WTC11 (cell line): ENCODE data around the gene NFAT5. TPM values are rescaled to one million over a fixed set of nuclear protein-coding genes. Genes with fewer than 3 reads are reported as not detected.
"Not testable (repeated sequence)": the region's sequence is repeated elsewhere in the genome, so short reads cannot be mapped to it uniquely, and the experiment has no call there.

Source experiments
- ATAC-seq: fragments of 200-7000 bp; cut with Tn5 transposase; 2 replicates; pipeline ENCODE4 v1.10.0; 2021; ENCODE audit warnings: mild to moderate bottlenecking, moderate library complexity
- CTCF ChIA-PET: fragments of 300-600 bp; sonication (Branson Sonifier 250); formaldehyde crosslinking; loops from one replicate; lab custom pipeline; 2021; ENCODE audit warnings: antibody characterized with exemption; lab: Charles Lee
- POLR2A ChIA-PET: fragments of 350-600 bp; sonication (Branson Sonifier 250); formaldehyde crosslinking; loops from one replicate; lab custom pipeline; 2021; ENCODE audit warnings: antibody characterized with exemption; lab: Charles Lee
- DNase-seq: peaks from one replicate; pipeline ENCODE4 v3.0.0; 2021; ENCODE audit warnings: low spot score
- H3K27ac Mint-ChIP-seq: 2 replicates; pipeline ENCODE4 v1.8.0; 2021; ENCODE audit warnings: mixed read lengths
- H3K27me3 Mint-ChIP-seq: 2 replicates; pipeline ENCODE4 v1.8.0; 2021; ENCODE audit warnings: low read depth, mild to moderate bottlenecking, moderate library complexity, mixed read lengths
- H3K36me3 Mint-ChIP-seq: 2 replicates; pipeline ENCODE4 v1.8.0; 2021; ENCODE audit warnings: mixed read lengths
- H3K4me1 Mint-ChIP-seq: 2 replicates; pipeline ENCODE4 v1.8.0; 2022; ENCODE audit warnings: mixed read lengths
- H3K4me3 Mint-ChIP-seq: 2 replicates; pipeline ENCODE4 v1.8.0; 2021; ENCODE audit warnings: mild to moderate bottlenecking, moderate library complexity, mixed read lengths
- H3K9me3 Mint-ChIP-seq: 2 replicates; pipeline ENCODE4 v1.8.0; 2021; ENCODE audit warnings: mixed read lengths
- CREB1 ChIP-seq: sonication (generic); formaldehyde crosslinking; IDR thresholded peaks from 2 replicates; pipeline ENCODE4 v1.8.0; 2023; ENCODE audit warnings: mild to moderate bottlenecking, missing genetic modification reagents
- ETV6 ChIP-seq: sonication (generic); formaldehyde crosslinking; IDR thresholded peaks from 2 replicates; pipeline ENCODE4 v1.8.1; 2022; ENCODE audit warnings: mild to moderate bottlenecking, missing genetic modification reagents
- FOXK1 ChIP-seq: sonication (generic); formaldehyde crosslinking; IDR thresholded peaks from 2 replicates; pipeline ENCODE4 v1.8.0; 2022; ENCODE audit warnings: mild to moderate bottlenecking, moderate library complexity, missing genetic modification reagents
- JAZF1 ChIP-seq: fragments of 250-450 bp; sonication (Bioruptor Pico); IDR thresholded peaks from 2 replicates; pipeline ENCODE4 v1.9.0; 2021; ENCODE audit warnings: moderate library complexity, mild to moderate bottlenecking, inconsistent platforms
- NFATC4 ChIP-seq: fragments of 250-450 bp; sonication (Bioruptor Pico); IDR thresholded peaks from 2 replicates; pipeline ENCODE4 v1.9.0; 2021; ENCODE audit warnings: mild to moderate bottlenecking
- RELA ChIP-seq: sonication (generic); formaldehyde crosslinking; IDR thresholded peaks from 2 replicates; pipeline ENCODE4 v1.8.1; 2022; ENCODE audit warnings: missing genetic modification reagents, mild to moderate bottlenecking, borderline replicate concordance
- SMAD4 ChIP-seq: sonication (generic); formaldehyde crosslinking; IDR thresholded peaks from 2 replicates; pipeline ENCODE4 v1.8.0; 2022; ENCODE audit warnings: mild to moderate bottlenecking, missing genetic modification reagents
- TEAD4 ChIP-seq: sonication (generic); formaldehyde crosslinking; IDR thresholded peaks from 2 replicates; pipeline ENCODE4 v1.8.0; 2022; ENCODE audit warnings: mild to moderate bottlenecking, missing genetic modification reagents
- ZBTB21 ChIP-seq: sonication (generic); formaldehyde crosslinking; IDR thresholded peaks from 2 replicates; pipeline ENCODE4 v1.8.1; 2023; ENCODE audit warnings: mild to moderate bottlenecking, missing genetic modification reagents, borderline replicate concordance
- ZNF138 ChIP-seq: sonication (generic); formaldehyde crosslinking; conservative IDR thresholded peaks from 2 replicates; pipeline ENCODE4 v1.8.1; 2022; ENCODE audit warnings: mild to moderate bottlenecking, moderate library complexity, missing genetic modification reagents
- ZNF219 ChIP-seq: sonication (generic); formaldehyde crosslinking; IDR thresholded peaks from 2 replicates; pipeline ENCODE4 v1.8.0; 2023; ENCODE audit warnings: missing genetic modification reagents, mild to moderate bottlenecking, borderline replicate concordance
- total RNA-seq: library from RNA; stranded (reverse); gene quantifications from 3 replicates; pipeline ENCODE4 v1.2.3, GENCODE V29; 2021
- TF ChIP-seq, protein P1 (sequence below): sonication (generic); formaldehyde crosslinking; IDR thresholded peaks from 2 replicates; pipeline ENCODE4 v1.8.1; 2022; ENCODE audit warnings: low read depth, mild to moderate bottlenecking, moderate library complexity, missing genetic modification reagents, borderline replicate concordance
- TF ChIP-seq, protein P2 (sequence below): fragments of 250-450 bp; sonication (Bioruptor Pico); conservative IDR thresholded peaks from 2 replicates; pipeline ENCODE4 v1.9.0; 2021; ENCODE audit warnings: mild to moderate bottlenecking
- TF ChIP-seq, protein P3 (sequence below): sonication (generic); formaldehyde crosslinking; IDR thresholded peaks from 2 replicates; pipeline ENCODE4 v1.8.1; 2023; ENCODE audit warnings: mild to moderate bottlenecking, moderate library complexity, missing genetic modification reagents
- TF ChIP-seq, protein P4 (sequence below): sonication (generic); formaldehyde crosslinking; IDR thresholded peaks from 2 replicates; pipeline ENCODE4 v1.8.0; 2022; ENCODE audit warnings: mild to moderate bottlenecking, missing genetic modification reagents
- TF ChIP-seq, protein P5 (sequence below): fragments of 200-600 bp; IDR thresholded peaks from 2 replicates; pipeline ENCODE4 v1.8.0; 2022; ENCODE audit warnings: antibody characterized with exemption
- TF ChIP-seq, protein P6 (sequence below): sonication (generic); formaldehyde crosslinking; IDR thresholded peaks from 2 replicates; pipeline ENCODE4 v1.8.1; 2023; ENCODE audit warnings: mild to moderate bottlenecking, missing genetic modification reagents

The NFAT5 gene
- total RNA-seq, 1 experiment from 2014 or later = 23.2 TPM

DNA sequence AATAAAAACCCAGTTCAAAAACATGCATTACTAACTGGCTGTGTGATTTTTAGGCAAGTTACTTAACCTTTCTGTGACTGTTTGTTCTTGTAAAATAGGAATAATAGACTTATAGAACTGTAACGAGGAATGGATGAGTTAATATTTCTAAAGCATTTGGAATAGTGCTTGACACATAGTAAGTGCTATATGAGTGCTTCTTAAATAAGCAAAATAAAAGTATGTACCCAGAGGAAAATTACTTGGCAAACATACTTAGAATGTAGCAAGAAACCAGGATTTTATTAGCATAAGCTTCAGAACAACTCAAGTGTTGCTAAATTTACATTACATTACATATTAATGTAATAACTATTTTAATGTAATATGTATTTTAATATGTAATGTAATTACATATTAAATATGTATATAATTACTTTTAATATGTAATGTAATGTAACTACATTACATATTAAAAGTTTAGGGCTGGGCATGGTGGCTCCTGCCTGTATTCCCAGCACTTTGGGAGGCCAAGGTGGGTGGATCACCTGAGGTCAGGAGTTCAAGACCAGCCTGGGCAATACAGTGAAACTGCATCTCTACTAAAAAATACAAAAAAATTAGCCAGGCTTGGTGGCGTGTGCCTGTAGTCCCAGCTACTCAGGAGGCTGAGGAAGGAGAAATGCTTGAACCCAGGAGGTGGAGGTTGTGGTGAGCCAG is 14.2 kb downstream of the NFAT5 start (continued):
- no peak for TF ChIP-seq RELA (CRISPR knock-in tag)
- TF ChIP-seq, all 79 proteins: peak for 0

DNA sequence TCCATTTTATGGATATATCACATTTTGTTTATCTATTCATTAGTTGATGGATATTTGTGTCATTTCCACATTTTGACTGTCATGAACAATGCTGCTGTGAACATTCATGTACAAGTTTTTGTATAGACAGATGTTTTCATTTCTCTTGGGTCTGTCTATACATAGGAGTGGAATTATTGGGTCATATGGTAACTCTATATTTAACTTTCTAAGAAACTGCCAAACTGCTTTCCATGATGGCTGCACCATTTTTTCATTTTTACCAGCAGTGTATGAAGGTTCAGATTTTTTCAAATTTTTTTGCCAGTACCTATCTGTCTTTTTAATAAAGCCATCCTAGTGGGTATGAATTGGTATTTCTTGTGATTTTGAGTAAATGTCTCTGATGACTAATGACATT is 15.5 kb downstream of the NFAT5 start:
- no peak for DNase-seq
- no peak for TF ChIP-seq ZBTB21 (CRISPR knock-in tag)
- TF ChIP-seq, protein P1, sequence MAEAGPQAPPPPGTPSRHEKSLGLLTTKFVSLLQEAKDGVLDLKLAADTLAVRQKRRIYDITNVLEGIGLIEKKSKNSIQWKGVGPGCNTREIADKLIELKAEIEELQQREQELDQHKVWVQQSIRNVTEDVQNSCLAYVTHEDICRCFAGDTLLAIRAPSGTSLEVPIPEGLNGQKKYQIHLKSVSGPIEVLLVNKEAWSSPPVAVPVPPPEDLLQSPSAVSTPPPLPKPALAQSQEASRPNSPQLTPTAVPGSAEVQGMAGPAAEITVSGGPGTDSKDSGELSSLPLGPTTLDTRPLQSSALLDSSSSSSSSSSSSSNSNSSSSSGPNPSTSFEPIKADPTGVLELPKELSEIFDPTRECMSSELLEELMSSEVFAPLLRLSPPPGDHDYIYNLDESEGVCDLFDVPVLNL (CRISPR knock-in tag) = no peak
- TF ChIP-seq, protein P2, sequence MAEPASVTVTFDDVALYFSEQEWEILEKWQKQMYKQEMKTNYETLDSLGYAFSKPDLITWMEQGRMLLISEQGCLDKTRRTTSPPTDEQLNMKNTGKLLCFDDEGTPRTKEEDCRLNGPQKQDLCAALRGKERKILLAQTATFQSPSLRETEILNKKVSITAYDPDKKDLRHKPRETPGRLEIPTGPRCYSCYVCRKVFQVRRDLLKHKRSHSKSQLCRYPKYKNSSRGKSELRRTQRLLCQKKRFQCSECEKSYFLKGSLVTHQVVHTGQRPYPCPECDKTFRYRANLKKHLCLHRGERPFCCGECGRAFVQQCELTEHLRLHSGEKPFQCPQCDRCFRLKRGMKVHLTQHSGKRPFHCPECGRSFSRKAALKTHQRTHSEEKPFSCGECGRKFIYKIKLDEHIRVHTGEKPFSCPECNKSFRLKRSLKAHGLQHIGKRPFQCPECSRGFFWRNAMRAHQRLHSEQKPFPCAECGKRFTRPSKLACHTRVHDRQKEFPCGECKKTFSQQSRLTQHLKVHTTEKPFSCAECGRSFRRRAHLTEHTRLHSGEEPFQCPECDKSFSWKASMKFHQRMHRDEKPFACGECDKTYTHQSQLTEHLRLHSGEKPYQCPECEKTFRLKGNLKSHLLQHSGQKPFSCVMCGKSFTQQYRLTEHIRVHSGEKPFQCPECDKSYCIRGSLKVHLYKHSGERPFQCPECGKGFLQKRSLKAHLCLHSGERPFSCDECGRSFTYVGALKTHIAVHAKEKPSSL (CRISPR knock-in tag) = no peak
- TF ChIP-seq, all 79 proteins: peak for 0
- H3K4me1 Mint-ChIP-seq = peaks cover 5% of the 10 kb centered on the region
- no peak overlapping the region for H3K4me3 Mint-ChIP-seq
- H3K27me3 Mint-ChIP-seq = no peaks in the 10 kb centered on the region
- CTCF ChIA-PET = no interaction called here
- H3K36me3 Mint-ChIP-seq = no peaks in the 10 kb centered on the region
- H3K27ac Mint-ChIP-seq = no peak overlapping the region
- ATAC-seq = no peak
- POLR2A ChIA-PET = no interaction called here
- H3K9me3 Mint-ChIP-seq = no peaks in the 10 kb centered on the region

DNA sequence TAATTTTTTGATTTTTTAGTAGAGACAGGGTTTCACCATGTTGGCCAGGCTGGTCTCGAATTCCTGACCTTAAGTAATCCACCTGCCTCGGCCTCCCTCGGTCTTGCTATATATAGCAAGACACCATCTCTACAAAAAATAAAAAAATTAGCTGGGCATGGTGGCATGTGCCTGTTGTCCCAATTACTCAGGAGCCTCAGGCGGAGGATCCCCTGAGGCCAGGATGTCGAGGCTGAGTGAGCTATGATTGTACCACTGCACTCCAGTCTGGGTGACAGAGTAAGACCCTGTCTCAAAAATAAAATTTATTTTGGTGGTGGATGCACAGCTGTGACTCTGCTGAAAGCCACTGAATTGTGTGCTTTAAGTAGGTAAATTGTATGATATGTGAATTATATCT is 18.7 kb downstream of the NFAT5 start:
- POLR2A ChIA-PET, H3K9me3 Mint-ChIP-seq, H3K36me3 Mint-ChIP-seq, DNase-seq, H3K27ac Mint-ChIP-seq, CTCF ChIA-PET, H3K27me3 Mint-ChIP-seq, H3K4me1 Mint-ChIP-seq, H3K4me3 Mint-ChIP-seq, ATAC-seq: not testable (repeated sequence)

DNA sequence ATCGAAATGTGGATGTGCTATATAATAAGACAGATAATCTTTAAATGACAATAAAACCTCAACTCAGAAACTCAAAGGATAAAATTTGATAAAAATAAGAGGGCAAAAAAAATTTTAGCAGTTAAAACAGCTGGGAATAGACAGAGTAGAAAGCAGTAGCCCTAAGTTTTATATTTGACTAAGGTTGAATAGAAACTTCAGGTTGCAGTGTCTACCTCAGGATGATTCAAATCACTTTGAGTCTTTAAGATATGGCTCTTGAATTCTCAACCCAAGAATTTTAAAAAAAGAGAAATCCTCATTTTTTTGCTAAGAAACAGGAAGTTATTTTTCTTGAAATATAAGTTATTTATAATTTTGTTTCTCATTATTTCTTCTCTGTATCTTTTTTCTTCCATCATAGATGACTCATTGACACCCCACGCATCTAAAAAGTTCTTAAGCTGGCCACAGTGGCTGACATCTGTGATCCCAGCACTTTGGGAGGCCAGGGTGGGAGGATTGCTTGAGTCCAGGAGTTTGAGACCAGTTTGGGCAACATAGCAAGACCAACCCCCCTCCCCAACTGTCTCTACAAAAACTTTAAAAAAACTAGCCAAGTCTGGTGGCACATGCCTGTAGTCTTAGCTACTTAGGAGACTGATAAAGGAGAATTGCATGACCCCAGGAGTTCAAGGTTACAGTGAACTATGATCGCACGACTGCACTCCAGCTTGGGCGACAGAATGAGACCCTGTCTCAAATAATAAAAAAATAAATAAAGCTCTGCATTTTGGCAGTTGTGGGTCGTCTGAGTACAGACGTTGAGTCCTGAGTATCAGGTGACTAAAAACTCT is 23.9 kb downstream of the NFAT5 start:
- no peaks in the 10 kb centered on the region for H3K4me1 Mint-ChIP-seq
- DNase-seq (no peak), ATAC-seq (no peak)
- CTCF ChIA-PET = interaction anchor here (0.5 kb wide), 1 partner anchor 233 kb away, joined by 3 read pairs; no protein-coding TSS in a partner anchor
- POLR2A ChIA-PET = no interaction called here
- no peaks in the 10 kb centered on the region for H3K27me3 Mint-ChIP-seq
- H3K27ac Mint-ChIP-seq = peak overlapping the region; percentile 19; the same call in 1 of the 2 replicates
- TF ChIP-seq ZNF219 (no peak), SMAD4 (no peak), ZNF138 (CRISPR knock-in tag) (no peak), CREB1 (CRISPR knock-in tag) (no peak), ETV6 (CRISPR knock-in tag) (no peak), TEAD4 (no peak), NFATC4 (CRISPR knock-in tag) (no peak), FOXK1 (CRISPR knock-in tag) (no peak), RELA (CRISPR knock-in tag) (no peak), JAZF1 (no peak)
- TF ChIP-seq, protein P3, sequence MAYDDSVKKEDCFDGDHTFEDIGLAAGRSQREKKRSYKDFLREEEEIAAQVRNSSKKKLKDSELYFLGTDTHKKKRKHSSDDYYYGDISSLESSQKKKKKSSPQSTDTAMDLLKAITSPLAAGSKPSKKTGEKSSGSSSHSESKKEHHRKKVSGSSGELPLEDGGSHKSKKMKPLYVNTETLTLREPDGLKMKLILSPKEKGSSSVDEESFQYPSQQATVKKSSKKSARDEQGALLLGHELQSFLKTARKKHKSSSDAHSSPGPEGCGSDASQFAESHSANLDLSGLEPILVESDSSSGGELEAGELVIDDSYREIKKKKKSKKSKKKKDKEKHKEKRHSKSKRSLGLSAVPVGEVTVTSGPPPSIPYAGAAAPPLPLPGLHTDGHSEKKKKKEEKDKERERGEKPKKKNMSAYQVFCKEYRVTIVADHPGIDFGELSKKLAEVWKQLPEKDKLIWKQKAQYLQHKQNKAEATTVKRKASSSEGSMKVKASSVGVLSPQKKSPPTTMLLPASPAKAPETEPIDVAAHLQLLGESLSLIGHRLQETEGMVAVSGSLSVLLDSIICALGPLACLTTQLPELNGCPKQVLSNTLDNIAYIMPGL (CRISPR knock-in tag) = no peak
- TF ChIP-seq, protein P4, sequence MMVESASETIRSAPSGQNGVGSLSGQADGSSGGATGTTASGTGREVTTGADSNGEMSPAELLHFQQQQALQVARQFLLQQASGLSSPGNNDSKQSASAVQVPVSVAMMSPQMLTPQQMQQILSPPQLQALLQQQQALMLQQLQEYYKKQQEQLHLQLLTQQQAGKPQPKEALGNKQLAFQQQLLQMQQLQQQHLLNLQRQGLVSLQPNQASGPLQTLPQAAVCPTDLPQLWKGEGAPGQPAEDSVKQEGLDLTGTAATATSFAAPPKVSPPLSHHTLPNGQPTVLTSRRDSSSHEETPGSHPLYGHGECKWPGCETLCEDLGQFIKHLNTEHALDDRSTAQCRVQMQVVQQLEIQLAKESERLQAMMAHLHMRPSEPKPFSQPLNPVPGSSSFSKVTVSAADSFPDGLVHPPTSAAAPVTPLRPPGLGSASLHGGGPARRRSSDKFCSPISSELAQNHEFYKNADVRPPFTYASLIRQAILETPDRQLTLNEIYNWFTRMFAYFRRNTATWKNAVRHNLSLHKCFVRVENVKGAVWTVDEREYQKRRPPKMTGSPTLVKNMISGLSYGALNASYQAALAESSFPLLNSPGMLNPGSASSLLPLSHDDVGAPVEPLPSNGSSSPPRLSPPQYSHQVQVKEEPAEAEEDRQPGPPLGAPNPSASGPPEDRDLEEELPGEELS = no peak
- TF ChIP-seq, protein P5, sequence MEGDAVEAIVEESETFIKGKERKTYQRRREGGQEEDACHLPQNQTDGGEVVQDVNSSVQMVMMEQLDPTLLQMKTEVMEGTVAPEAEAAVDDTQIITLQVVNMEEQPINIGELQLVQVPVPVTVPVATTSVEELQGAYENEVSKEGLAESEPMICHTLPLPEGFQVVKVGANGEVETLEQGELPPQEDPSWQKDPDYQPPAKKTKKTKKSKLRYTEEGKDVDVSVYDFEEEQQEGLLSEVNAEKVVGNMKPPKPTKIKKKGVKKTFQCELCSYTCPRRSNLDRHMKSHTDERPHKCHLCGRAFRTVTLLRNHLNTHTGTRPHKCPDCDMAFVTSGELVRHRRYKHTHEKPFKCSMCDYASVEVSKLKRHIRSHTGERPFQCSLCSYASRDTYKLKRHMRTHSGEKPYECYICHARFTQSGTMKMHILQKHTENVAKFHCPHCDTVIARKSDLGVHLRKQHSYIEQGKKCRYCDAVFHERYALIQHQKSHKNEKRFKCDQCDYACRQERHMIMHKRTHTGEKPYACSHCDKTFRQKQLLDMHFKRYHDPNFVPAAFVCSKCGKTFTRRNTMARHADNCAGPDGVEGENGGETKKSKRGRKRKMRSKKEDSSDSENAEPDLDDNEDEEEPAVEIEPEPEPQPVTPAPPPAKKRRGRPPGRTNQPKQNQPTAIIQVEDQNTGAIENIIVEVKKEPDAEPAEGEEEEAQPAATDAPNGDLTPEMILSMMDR = no peak
- TF ChIP-seq, protein P6, sequence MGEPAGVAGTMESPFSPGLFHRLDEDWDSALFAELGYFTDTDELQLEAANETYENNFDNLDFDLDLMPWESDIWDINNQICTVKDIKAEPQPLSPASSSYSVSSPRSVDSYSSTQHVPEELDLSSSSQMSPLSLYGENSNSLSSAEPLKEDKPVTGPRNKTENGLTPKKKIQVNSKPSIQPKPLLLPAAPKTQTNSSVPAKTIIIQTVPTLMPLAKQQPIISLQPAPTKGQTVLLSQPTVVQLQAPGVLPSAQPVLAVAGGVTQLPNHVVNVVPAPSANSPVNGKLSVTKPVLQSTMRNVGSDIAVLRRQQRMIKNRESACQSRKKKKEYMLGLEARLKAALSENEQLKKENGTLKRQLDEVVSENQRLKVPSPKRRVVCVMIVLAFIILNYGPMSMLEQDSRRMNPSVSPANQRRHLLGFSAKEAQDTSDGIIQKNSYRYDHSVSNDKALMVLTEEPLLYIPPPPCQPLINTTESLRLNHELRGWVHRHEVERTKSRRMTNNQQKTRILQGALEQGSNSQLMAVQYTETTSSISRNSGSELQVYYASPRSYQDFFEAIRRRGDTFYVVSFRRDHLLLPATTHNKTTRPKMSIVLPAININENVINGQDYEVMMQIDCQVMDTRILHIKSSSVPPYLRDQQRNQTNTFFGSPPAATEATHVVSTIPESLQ (CRISPR knock-in tag) = no peak
- no peaks in the 10 kb centered on the region for H3K9me3 Mint-ChIP-seq
- no peaks in the 10 kb centered on the region for H3K36me3 Mint-ChIP-seq
- no peak overlapping the region for H3K4me3 Mint-ChIP-seq
